KBM-7 (cell line): Measurements from ENCODE around the gene RBM39.
"Not testable (repeated sequence)": the region's sequence is repeated elsewhere in the genome, so short reads cannot be mapped to it uniquely, and the experiment has no call there.

Experiments used
- DNase-seq: peaks from one replicate; pipeline ENCODE4 v3.0.0-alpha.2; 2015
- in situ Hi-C: fragments of 300-500 bp; cut with MboI; formaldehyde crosslinking; loops from 2 replicates; pipeline ENCODE4 v1.14.3; 2020; ENCODE audit warnings: low sequenced_read_pairs, low pct_unique_long_range_greater_than_20kb, mixed read lengths

RBM39 gene

GRCh38 chr20:35695245-35695749 is 46.8 kb downstream of the RBM39 start:
- no peak for DNase-seq
- in situ Hi-C loops: no loop called here

GRCh38 chr20:35690265-35690664 is 51.8 kb downstream of the RBM39 start:
- DNase-seq: no peak
- in situ Hi-C loops: no loop called here

GRCh38 chr20:35686872-35687271 is 55.2 kb downstream of the RBM39 start:
- DNase-seq, in situ Hi-C loops: not testable (repeated sequence)

GRCh38 chr20:35685368-35685767 is 56.7 kb downstream of the RBM39 start:
- DNase-seq, in situ Hi-C loops: not testable (repeated sequence)

GRCh38 chr20:35681960-35682359 is 60.1 kb downstream of the RBM39 start:
- in situ Hi-C loops: no loop called here

GRCh38 chr20:35680452-35681183 is 61.4 kb downstream of the RBM39 start:
- DNase-seq: peak; percentile 82
- in situ Hi-C loops: no loop called here

More at GRCh38 chr20:35681960-35682359, 60.1 kb downstream of the RBM39 start:
- DNase-seq: no peak

GRCh38 chr20:35674921-35675320 is 67.1 kb downstream of the RBM39 start:
- no peak for DNase-seq
- in situ Hi-C loops: no loop called here

- in situ Hi-C loops: no loop called here
- no peak for DNase-seq
Measured at GRCh38 chr20:35673884-35674283, 68.2 kb downstream of the RBM39 start.

GRCh38 chr20:35669681-35670080 is 72.4 kb downstream of the RBM39 start:
- no peak for DNase-seq
- in situ Hi-C loops: no loop called here

GRCh38 chr20:35669221-35669620 is 72.8 kb downstream of the RBM39 start:
- no peak for DNase-seq
- in situ Hi-C loops: no loop called here

GRCh38 chr20:35665949-35666288 is 76.1 kb downstream of the RBM39 start:
- DNase-seq: no peak
- in situ Hi-C loops: no loop called here

- peak; percentile 94 for DNase-seq
- in situ Hi-C loops: no loop called here
Measured at GRCh38 chr20:35664466-35665206, 77.4 kb downstream of the RBM39 start, which contains the start of the genes CPNE1 and RBM12. Gene CPNE1 (minus strand): TSS chr20:35664900. CDS start chr20:35632923, 31,977 bp downstream. Gene RBM12 (minus strand): TSS chr20:35664900. CDS start chr20:35655322, 9,578 bp downstream.

GRCh38 chr20:35663516-35664465 is 78.3 kb downstream of the RBM39 start:
- DNase-seq: peak; percentile 72
- in situ Hi-C loops: no loop called here

GRCh38 chr20:35662551-35662950 is 79.5 kb downstream of the RBM39 start:
- no peak for DNase-seq
- in situ Hi-C loops: no loop called here

GRCh38 chr20:35661908-35662307 is 80.2 kb downstream of the RBM39 start:
- in situ Hi-C loops: no loop called here
- DNase-seq: no peak

- DNase-seq: no peak
- in situ Hi-C loops: no loop called here
Measured at GRCh38 chr20:35661053-35661452, 81.0 kb downstream of the RBM39 start.

GRCh38 chr20:35660122-35660937 is 81.7 kb downstream of the RBM39 start:
- in situ Hi-C loops: no loop called here
- DNase-seq: no peak

- no peak for DNase-seq
- in situ Hi-C loops: no loop called here
Measured at GRCh38 chr20:35657271-35657670, 84.8 kb downstream of the RBM39 start.
